Aorta (tissue), 5 donors: Measurements from ENCODE around the gene AZGP1. TPM values are rescaled to one million over a fixed set of nuclear protein-coding genes. Genes with fewer than 3 reads are reported as not detected.

Experiments
- ATAC-seq: fragments of 200-7000 bp; cut with Tn5 transposase; one replicate; pipeline ENCODE4 v1.9.1; 2022; ENCODE audit warnings: moderate library complexity; ENCODE audit not compliant: low FRiP score
- DNase-seq, 2 donors: peaks; one replicate each; pipeline ENCODE4 v3.0.0-alpha.2; 2020
- H3K27ac ChIP-seq, 2 donors: one replicate each; pipeline ENCODE4 v1.5.1; 2013; ENCODE audit warnings: low read length in 2 of 2, mild to moderate bottlenecking in 2 of 2, moderate library complexity in 2 of 2, control low read depth in 1 of 2, inconsistent platforms in 1 of 2, low read depth in 1 of 2
- H3K27me3 ChIP-seq, 2 donors: one replicate each; pipeline ENCODE4 v1.6.1; 2013; ENCODE audit warnings: control low read depth in 1 of 2, low read length in 1 of 2, mild to moderate bottlenecking in 1 of 2, moderate library complexity in 1 of 2; ENCODE audit not compliant: insufficient read depth in 2 of 2, control insufficient read depth in 1 of 2
- H3K36me3 ChIP-seq, 2 donors: one replicate each; pipeline ENCODE4 v1.6.1; 2013; ENCODE audit warnings: control low read depth in 1 of 2, low read length in 1 of 2, mild to moderate bottlenecking in 1 of 2; ENCODE audit not compliant: insufficient read depth in 2 of 2, control insufficient read depth in 1 of 2
- H3K4me1 ChIP-seq, 2 donors: one replicate each; pipeline ENCODE4 v1.6.1; 2013; ENCODE audit warnings: low read length in 2 of 2, control low read depth in 1 of 2, mild to moderate bottlenecking in 1 of 2, moderate library complexity in 1 of 2; ENCODE audit not compliant: insufficient read depth in 2 of 2, control insufficient read depth in 1 of 2
- H3K4me3 ChIP-seq, 2 donors: one replicate each; pipeline ENCODE4 v1.5.1; 2013; ENCODE audit warnings: low read length in 2 of 2, control low read depth in 1 of 2, mild to moderate bottlenecking in 1 of 2
- H3K9me3 ChIP-seq: one replicate; pipeline ENCODE4 v1.6.1; 2013; ENCODE audit warnings: mild to moderate bottlenecking, low read length; ENCODE audit not compliant: control insufficient read depth
- WGBS, 2 donors: extraction: QIAGEN DNeasy Blood & Tissue Kit; methylation state at CpG; one replicate each; pipeline ENCODE4 v1.1.7; 2013; 5-methylcytosine and 5-hydroxymethylcytosine counted together
- intact Hi-C, 2 donors: fragments of 100-400 bp; cut with DNase I; formaldehyde crosslinking; loops; one replicate each; pipeline versions ENCODE4 v1.14.2 to v1.15.0; 2022
- long read RNA-seq, 2 donors: library from polyadenylated mRNA; unstranded; transcript quantifications; one replicate each; pipeline ENCODE4 v2.0.0, GENCODE V29; 2020 to 2021
- polyA plus RNA-seq, 2 donors: library from polyadenylated mRNA; stranded (reverse); fragments of 200-250 nt; gene quantifications; one replicate each; pipeline ENCODE4 v1.2.3, GENCODE V29; 2013
- total RNA-seq, 2 donors: library from RNA; stranded (reverse); fragmentation: NEBNext Ultra II Directional; extraction: Animal tissue kit (Norgen Biotek cat#: 25700); gene quantifications; one replicate each; pipeline ENCODE4 v1.2.1, GENCODE V29; 2021
- donor health status: healthy with polysubstance abuse.
- donor health status: Bipolar disorder and iron deficiency.
- donor health status: DM: no; HTN: no; CAD: no.
- donor health status: DM: no; HTN: no; CAD: no.
- donor health status: DM: yes; HTN: yes; CAD: no.

AZGP1 gene
- total RNA-seq (1 to 10 TPM in 1 of 2 donors, under 1 TPM in 1; 0.63 to 1.3 TPM), polyA plus RNA-seq (1 to 10 TPM in 1 of 2 donors, under 1 TPM in 1; 0.13 to 3.5 TPM)
- long read RNA-seq, donor 1, partial matches to known transcripts: 0 of 3 reads
- long read RNA-seq, donor 1, other reads (novel, unspliced or antisense): 0 of 3 reads
- long read RNA-seq, donor 2, partial matches to known transcripts: 0 of 1 reads
- long read RNA-seq, donor 2, other reads (novel, unspliced or antisense): 0 of 1 reads

GRCh38 chr7:99975782-99976521 lies at the start of gene AZGP1:
Gene AZGP1 (minus strand): TSS chr7:99976031. CDS start chr7:99976020, 11 bp downstream.
- intact Hi-C loops: no loop called here
- whole genome bisulfite sequencing, 2 donors: 59 to 64% methylated on average over 5 of the region's 5 CpGs
- no peaks in the 10 kb centered on the region for H3K27me3 ChIP-seq
- no peak within 1 kb of the TSS for H3K4me3 ChIP-seq
- H3K36me3 ChIP-seq: no peaks in the 10 kb centered on the region
- DNase-seq (no peak), ATAC-seq (no peak)
- no peaks in the 10 kb centered on the region for H3K9me3 ChIP-seq
- no peaks in the 10 kb centered on the region for H3K4me1 ChIP-seq
- no peak within 1 kb of the TSS for H3K27ac ChIP-seq

- Histone ChIP-seq H3K27me3 (no peaks in the 10 kb centered on the region), H3K9me3 (no peaks in the 10 kb centered on the region), H3K27ac (no peak overlapping the region), H3K4me3 (no peak overlapping the region), H3K36me3 (peaks cover 4 to 8% of the 10 kb centered on the region in 2 donors), H3K4me1 (no peaks in the 10 kb centered on the region)
- ATAC-seq (no peak), DNase-seq (no peak)
- 88 to 90% methylated on average over 12 of the region's 12 CpGs for WGBS, 2 donors
- intact Hi-C loops: no loop called here
These were observed 48.3 kb upstream of the AZGP1 start for GRCh38 chr7:100024020-100024619.

GRCh38 chr7:100023526-100023925 lies 47.7 kb upstream of the AZGP1 start:
- H3K36me3 ChIP-seq: peaks cover 4 to 8% of the 10 kb centered on the region in 2 donors
- whole genome bisulfite sequencing, 2 donors: 93 to 94% methylated on average over 12 of the region's 12 CpGs
- DNase-seq (no peak), ATAC-seq (no peak)
- no peaks in the 10 kb centered on the region for H3K27me3 ChIP-seq
- H3K27ac ChIP-seq: no peak overlapping the region
- H3K4me3 ChIP-seq: no peak overlapping the region
- intact Hi-C loops: no loop called here
- no peaks in the 10 kb centered on the region for H3K4me1 ChIP-seq
- H3K9me3 ChIP-seq: no peaks in the 10 kb centered on the region

GRCh38 chr7:100022621-100023020 lies 46.8 kb upstream of the AZGP1 start:
- Histone ChIP-seq H3K36me3 (peaks cover 4 to 8% of the 10 kb centered on the region in 2 donors), H3K4me3 (no peak overlapping the region), H3K9me3 (no peaks in the 10 kb centered on the region), H3K4me1 (peaks cover 0 to 1% of the 10 kb centered on the region in 2 donors), H3K27ac (no peak overlapping the region), H3K27me3 (no peaks in the 10 kb centered on the region)
- intact Hi-C loops: no loop called here
- WGBS, 2 donors: 82 to 87% methylated on average over 5 of the region's 5 CpGs
- ATAC-seq (no peak), DNase-seq (no peak)

GRCh38 chr7:100021297-100021696 lies 45.5 kb upstream of the AZGP1 start:
- no peak overlapping the region for H3K27ac ChIP-seq
- no peaks in the 10 kb centered on the region for H3K9me3 ChIP-seq
- DNase-seq (no peak), ATAC-seq (no peak)
- intact Hi-C loops: no loop called here
- H3K4me1 ChIP-seq: peaks cover 0 to 6% of the 10 kb centered on the region in 2 donors
- H3K27me3 ChIP-seq: no peaks in the 10 kb centered on the region
- 82 to 89% methylated on average over 3 of the region's 3 CpGs for WGBS, 2 donors
- H3K36me3 ChIP-seq: peaks cover 4 to 8% of the 10 kb centered on the region in 2 donors
- no peak overlapping the region for H3K4me3 ChIP-seq

- H3K9me3 ChIP-seq: no peaks in the 10 kb centered on the region
- DNase-seq: no peak
- no peaks in the 10 kb centered on the region for H3K27me3 ChIP-seq
- no peak overlapping the region for H3K27ac ChIP-seq
- H3K4me3 ChIP-seq: no peak overlapping the region
- H3K36me3 ChIP-seq: peaks cover 4 to 8% of the 10 kb centered on the region in 2 donors
- WGBS, 2 donors: 85 to 86% methylated on average over 7 of the region's 7 CpGs
- peaks cover 0 to 6% of the 10 kb centered on the region in 2 donors for H3K4me1 ChIP-seq
- intact Hi-C loops: no loop called here
- ATAC-seq: no peak
These were observed 44.1 kb upstream of the AZGP1 start for GRCh38 chr7:100019908-100020307.

GRCh38 chr7:100017875-100018274 lies 42.0 kb upstream of the AZGP1 start:
- Histone ChIP-seq H3K9me3 (no peaks in the 10 kb centered on the region), H3K27ac (no peak overlapping the region), H3K4me1 (peaks cover 0 to 6% of the 10 kb centered on the region in 2 donors), H3K4me3 (no peak overlapping the region), H3K36me3 (peaks cover 0 to 2% of the 10 kb centered on the region in 2 donors), H3K27me3 (no peaks in the 10 kb centered on the region)
- ATAC-seq (no peak), DNase-seq (no peak)
- intact Hi-C loops: no loop called here
- WGBS, 2 donors: 91 to 94% methylated on average over 5 of the region's 5 CpGs

DNA sequence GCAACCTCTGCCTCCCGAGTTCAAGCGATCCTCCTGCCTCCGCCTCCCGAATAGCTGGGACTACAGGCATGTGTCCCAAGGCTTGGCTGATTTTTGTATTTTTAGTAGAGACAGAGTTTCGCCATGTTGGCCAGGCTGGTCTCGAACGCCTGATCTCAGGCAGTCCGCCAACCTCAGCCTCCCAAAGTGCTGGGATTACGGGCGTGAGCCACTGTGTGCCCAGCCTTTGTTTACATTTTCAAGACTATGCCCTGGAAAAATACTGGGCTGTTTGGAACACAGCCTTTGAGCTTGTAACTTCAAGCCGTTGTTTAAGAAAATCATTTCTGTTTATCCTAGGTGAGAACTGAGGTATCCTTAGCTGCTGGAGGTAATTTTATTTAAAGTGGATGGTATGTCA lies 41.5 kb upstream of the AZGP1 start:
- Histone ChIP-seq H3K9me3 (no peaks in the 10 kb centered on the region), H3K4me1 (peaks cover 0 to 6% of the 10 kb centered on the region in 2 donors), H3K4me3 (no peak overlapping the region), H3K27ac (peak overlapping the region in 1 of 2 donors; percentile 3), H3K27me3 (no peaks in the 10 kb centered on the region), H3K36me3 (no peaks in the 10 kb centered on the region)
- intact Hi-C loops: no loop called here
- 41 to 42% methylated on average over 11 of the region's 11 CpGs for WGBS, 2 donors
- DNase-seq (no peak), ATAC-seq (no peak)
